ENCODE data around the gene NUP133. TPM values are rescaled to one million over a fixed set of nuclear protein-coding genes. Genes with fewer than 3 reads are reported as not detected.

Gene NUP133
- total and polyA plus RNA-seq, 2 donors (not counting 3 experiments of a cell fraction or from before 2014, with no cell fraction given) = 13.4 to 43.2 TPM

DNA sequence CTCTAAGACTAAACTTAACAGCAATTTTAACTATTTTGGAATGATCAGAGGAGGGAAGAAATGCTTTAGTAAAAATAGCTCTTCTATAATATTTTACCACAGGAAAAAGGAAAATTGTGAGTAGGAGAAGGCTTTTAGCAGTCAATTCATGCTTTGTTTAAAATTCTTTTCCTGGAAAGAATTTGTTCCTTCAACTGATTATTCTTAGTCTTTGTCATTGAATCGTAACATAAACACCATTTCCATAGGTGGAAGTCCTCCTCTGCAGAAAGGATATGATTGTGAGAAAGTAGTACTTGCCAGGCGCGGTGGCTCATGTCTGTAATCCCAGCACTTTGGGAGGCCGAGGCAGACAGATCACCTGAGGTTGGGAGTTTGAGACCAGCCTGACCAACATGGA, 62.3 kb downstream of the NUP133 start:
- intact Hi-C loops (cut with micrococcal nuclease) = no loop called here
- FAIRE-seq = no peak

More for the DNA sequence above, 62.3 kb downstream of the NUP133 start:
- no TSS peak for BruUV-seq (replicated peaks)
- Histone ChIP-seq H3K9me3 (replicated peaks; ENCODE audit: control insufficient read depth, insufficient read depth, low read length) (no peaks in the 10 kb centered on the region), H3K4me2 (ENCODE audit: insufficient read depth, low read length) (no peak overlapping the region), H2AFZ (ENCODE audit: low read depth, low read length) (no peak overlapping the region), H3K27me3 (ENCODE audit: control insufficient read depth in 2 of 2, insufficient read depth in 2 of 2, low read length in 2 of 2) (no peaks in the 10 kb centered on the region), H3K36me3 (ENCODE audit: control insufficient read depth in 2 of 2, extremely low read depth in 1 of 2, insufficient read depth in 2 of 2, low read length in 2 of 2) (peaks cover 1 to 4% of the 10 kb centered on the region in 2 experiments), H3K4me3 (replicated peaks in 1 of 3; ENCODE audit: insufficient read depth in 1 of 3, low read depth in 1 of 3, low read length in 3 of 3) (no peak overlapping the region), H3K79me2 (ENCODE audit: control insufficient read depth, insufficient read depth, low read length) (no peaks in the 10 kb centered on the region), H3K9me1 (replicated peaks; ENCODE audit: control insufficient read depth, extremely low read depth, insufficient read depth, low read length) (no peaks in the 10 kb centered on the region), H3K9ac (replicated peaks; ENCODE audit: extremely low read depth, insufficient read depth, low read length) (no peak overlapping the region), H4K20me1 (replicated peaks; ENCODE audit: control insufficient read depth, extremely low read depth, insufficient read depth, low read length) (no peaks in the 10 kb centered on the region), H3K27ac (ENCODE audit: insufficient read depth, low read depth, low read length) (no peak overlapping the region), H3K4me1 (ENCODE audit: control insufficient read depth, extremely low read depth, insufficient read depth, low read length) (no peaks in the 10 kb centered on the region)
- POLR2A ChIA-PET = no interaction called here
- DNase-seq (ENCODE audit: low read depth, low spot score) = no peak
- CTCF ChIA-PET = interaction anchor here (1.4 kb wide), 1 partner anchor 191 kb away, joined by 4 read pairs; no protein-coding TSS in a partner anchor
- dilution Hi-C loops (cut with MboI; ENCODE audit: extremely low pct_ligation_motif_present, low sequenced_read_pairs) = no loop called here
- no peak for TF ChIP-seq POLR2AphosphoS5 (IDR thresholded peaks at IDR 0.05; ENCODE audit: insufficient read depth, low read depth, low read length)
- TF ChIP-seq MYC (IDR thresholded peaks at IDR 0.05; ENCODE audit: low read depth, low read length) = no peak
- TF ChIP-seq, protein P1, sequence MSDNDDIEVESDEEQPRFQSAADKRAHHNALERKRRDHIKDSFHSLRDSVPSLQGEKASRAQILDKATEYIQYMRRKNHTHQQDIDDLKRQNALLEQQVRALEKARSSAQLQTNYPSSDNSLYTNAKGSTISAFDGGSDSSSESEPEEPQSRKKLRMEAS (IDR thresholded peaks at IDR 0.05; ENCODE audit: insufficient read depth, insufficient read length) = no peak
- no peak for TF ChIP-seq POLR2A (IDR thresholded peaks at IDR 0.05; ENCODE audit: low read depth, low read length)
- TF ChIP-seq GATA2 (IDR thresholded peaks at IDR 0.05; ENCODE audit: insufficient read depth, insufficient read length, low read depth, low read length) = no peak
- TF ChIP-seq, protein P2, sequence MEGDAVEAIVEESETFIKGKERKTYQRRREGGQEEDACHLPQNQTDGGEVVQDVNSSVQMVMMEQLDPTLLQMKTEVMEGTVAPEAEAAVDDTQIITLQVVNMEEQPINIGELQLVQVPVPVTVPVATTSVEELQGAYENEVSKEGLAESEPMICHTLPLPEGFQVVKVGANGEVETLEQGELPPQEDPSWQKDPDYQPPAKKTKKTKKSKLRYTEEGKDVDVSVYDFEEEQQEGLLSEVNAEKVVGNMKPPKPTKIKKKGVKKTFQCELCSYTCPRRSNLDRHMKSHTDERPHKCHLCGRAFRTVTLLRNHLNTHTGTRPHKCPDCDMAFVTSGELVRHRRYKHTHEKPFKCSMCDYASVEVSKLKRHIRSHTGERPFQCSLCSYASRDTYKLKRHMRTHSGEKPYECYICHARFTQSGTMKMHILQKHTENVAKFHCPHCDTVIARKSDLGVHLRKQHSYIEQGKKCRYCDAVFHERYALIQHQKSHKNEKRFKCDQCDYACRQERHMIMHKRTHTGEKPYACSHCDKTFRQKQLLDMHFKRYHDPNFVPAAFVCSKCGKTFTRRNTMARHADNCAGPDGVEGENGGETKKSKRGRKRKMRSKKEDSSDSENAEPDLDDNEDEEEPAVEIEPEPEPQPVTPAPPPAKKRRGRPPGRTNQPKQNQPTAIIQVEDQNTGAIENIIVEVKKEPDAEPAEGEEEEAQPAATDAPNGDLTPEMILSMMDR (IDR thresholded peaks at IDR 0.05; ENCODE audit: extremely low read depth in 1 of 2, insufficient read depth in 1 of 2, low read depth in 1 of 2, low read length in 2 of 2) = no peak
- TF ChIP-seq FOS (IDR thresholded peaks at IDR 0.05; ENCODE audit: borderline replicate concordance, insufficient read depth, low read length) = no peak
- no peak for TF ChIP-seq EZH2 (IDR thresholded peaks at IDR 0.05; ENCODE audit: borderline replicate concordance, low read depth, low read length, severe bottlenecking)
- no peak for TF ChIP-seq JUN (IDR thresholded peaks at IDR 0.05; ENCODE audit: borderline replicate concordance, insufficient read depth, insufficient read length, low read depth)

Data from endothelial cell of umbilical vein (primary cell).